Aorta (tissue), 5 donors: Measurements from ENCODE around the gene ZCCHC17. TPM values are rescaled to one million over a fixed set of nuclear protein-coding genes. Genes with fewer than 3 reads are reported as not detected.

Experiments used
- ATAC-seq: fragments of 200-7000 bp; cut with Tn5 transposase; one replicate; pipeline ENCODE4 v1.9.1; 2022; ENCODE audit warnings: moderate library complexity; ENCODE audit not compliant: low FRiP score
- DNase-seq, 2 donors: peaks; one replicate each; pipeline ENCODE4 v3.0.0-alpha.2; 2020
- H3K27ac ChIP-seq, 2 donors: one replicate each; pipeline ENCODE4 v1.5.1; 2013; ENCODE audit warnings: low read length in 2 of 2, mild to moderate bottlenecking in 2 of 2, moderate library complexity in 2 of 2, control low read depth in 1 of 2, inconsistent platforms in 1 of 2, low read depth in 1 of 2
- H3K27me3 ChIP-seq, 2 donors: one replicate each; pipeline ENCODE4 v1.6.1; 2013; ENCODE audit warnings: control low read depth in 1 of 2, low read length in 1 of 2, mild to moderate bottlenecking in 1 of 2, moderate library complexity in 1 of 2; ENCODE audit not compliant: insufficient read depth in 2 of 2, control insufficient read depth in 1 of 2
- H3K36me3 ChIP-seq, 2 donors: one replicate each; pipeline ENCODE4 v1.6.1; 2013; ENCODE audit warnings: control low read depth in 1 of 2, low read length in 1 of 2, mild to moderate bottlenecking in 1 of 2; ENCODE audit not compliant: insufficient read depth in 2 of 2, control insufficient read depth in 1 of 2
- H3K4me1 ChIP-seq, 2 donors: one replicate each; pipeline ENCODE4 v1.6.1; 2013; ENCODE audit warnings: low read length in 2 of 2, control low read depth in 1 of 2, mild to moderate bottlenecking in 1 of 2, moderate library complexity in 1 of 2; ENCODE audit not compliant: insufficient read depth in 2 of 2, control insufficient read depth in 1 of 2
- H3K4me3 ChIP-seq, 2 donors: one replicate each; pipeline ENCODE4 v1.5.1; 2013; ENCODE audit warnings: low read length in 2 of 2, control low read depth in 1 of 2, mild to moderate bottlenecking in 1 of 2
- H3K9me3 ChIP-seq: one replicate; pipeline ENCODE4 v1.6.1; 2013; ENCODE audit warnings: mild to moderate bottlenecking, low read length; ENCODE audit not compliant: control insufficient read depth
- WGBS, 2 donors: extraction: QIAGEN DNeasy Blood & Tissue Kit; methylation state at CpG; one replicate each; pipeline ENCODE4 v1.1.7; 2013; 5-methylcytosine and 5-hydroxymethylcytosine counted together
- intact Hi-C, 2 donors: fragments of 100-400 bp; cut with DNase I; formaldehyde crosslinking; loops; one replicate each; pipeline versions ENCODE4 v1.14.2 to v1.15.0; 2022
- polyA plus RNA-seq, 2 donors: library from polyadenylated mRNA; stranded (reverse); fragments of 200-250 nt; gene quantifications; one replicate each; pipeline ENCODE4 v1.2.3, GENCODE V29; 2013
- total RNA-seq, 2 donors: library from RNA; stranded (reverse); fragmentation: NEBNext Ultra II Directional; extraction: Animal tissue kit (Norgen Biotek cat#: 25700); gene quantifications; one replicate each; pipeline ENCODE4 v1.2.1, GENCODE V29; 2021
- donor health status: healthy with polysubstance abuse.
- donor health status: Bipolar disorder and iron deficiency.
- donor health status: DM: no; HTN: no; CAD: no.
- donor health status: DM: no; HTN: no; CAD: no.
- donor health status: DM: yes; HTN: yes; CAD: no.

Gene ZCCHC17
- total and polyA plus RNA-seq, 4 donors, result 17.7 to 31.7 (median 25.5) TPM

GRCh38 chr1:31370021-31370420, 73.2 kb downstream of the ZCCHC17 start:
- Histone ChIP-seq H3K27ac (no peak overlapping the region), H3K4me3 (no peak overlapping the region), H3K36me3 (peaks cover 0 to 6% of the 10 kb centered on the region in 2 donors), H3K9me3 (no peaks in the 10 kb centered on the region), H3K27me3 (no peaks in the 10 kb centered on the region), H3K4me1 (peaks cover 3 to 9% of the 10 kb centered on the region in 2 donors)
- ATAC-seq, result no peak
- no peak for DNase-seq
- intact Hi-C loops, result no loop called here
- WGBS, 2 donors, result 69 to 70% methylated on average over 2 of the region's 2 CpGs

- intact Hi-C loops, result no loop called here
- Histone ChIP-seq H3K9me3 (no peaks in the 10 kb centered on the region), H3K36me3 (peaks cover 0 to 6% of the 10 kb centered on the region in 2 donors), H3K4me1 (peaks cover 3 to 9% of the 10 kb centered on the region in 2 donors), H3K4me3 (no peak overlapping the region), H3K27me3 (no peaks in the 10 kb centered on the region), H3K27ac (no peak overlapping the region)
- no peak for DNase-seq
- 97% methylated on average over 4 of the region's 4 CpGs for WGBS, 2 donors
- ATAC-seq, result no peak
These were observed 73.7 kb downstream of the ZCCHC17 start for GRCh38 chr1:31370565-31370964.

GRCh38 chr1:31371121-31371959, 74.5 kb downstream of the ZCCHC17 start:
- WGBS, 2 donors, result 55 to 59% methylated on average over 10 of the region's 10 CpGs
- ATAC-seq (no peak), DNase-seq (peak in 1 of 2 donors; percentile 50)
- intact Hi-C loops, result no loop called here
- Histone ChIP-seq H3K27ac (peak overlapping the region in 1 of 2 donors; percentile 7), H3K9me3 (no peaks in the 10 kb centered on the region), H3K4me3 (no peak overlapping the region), H3K36me3 (peaks cover 0 to 6% of the 10 kb centered on the region in 2 donors), H3K27me3 (no peaks in the 10 kb centered on the region), H3K4me1 (peaks cover 3 to 9% of the 10 kb centered on the region in 2 donors)

DNA sequence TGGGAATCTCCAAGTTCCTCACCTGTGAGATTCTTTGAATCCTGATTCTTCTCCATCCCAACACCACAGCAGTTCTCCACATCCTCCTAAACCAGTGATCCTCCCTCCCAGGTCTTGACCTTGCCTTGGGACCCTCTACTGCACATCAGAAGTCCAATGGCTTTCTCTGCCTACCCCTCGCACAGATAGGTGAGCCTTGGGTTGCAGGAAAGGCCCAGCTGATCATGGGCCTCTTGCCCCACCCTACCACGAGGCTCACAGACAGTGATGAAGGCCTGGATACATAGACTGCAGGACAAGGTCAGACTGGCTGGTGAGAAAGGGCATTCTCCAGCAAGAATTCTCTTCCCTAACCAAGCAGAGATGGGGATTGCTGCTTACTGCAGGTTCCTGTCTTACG, 75.2 kb downstream of the ZCCHC17 start:
- DNase-seq (no peak), ATAC-seq (no peak)

GRCh38 chr1:31372751-31373055, 75.9 kb downstream of the ZCCHC17 start:
- ATAC-seq (peak; percentile 15), DNase-seq (no peak)
- intact Hi-C loops, result no loop called here
- WGBS, 2 donors, result 34 to 37% methylated on average over 10 of the region's 10 CpGs
- Histone ChIP-seq H3K36me3 (no peaks in the 10 kb centered on the region), H3K27ac (peak overlapping the region in 1 of 2 donors; percentile 89), H3K4me1 (peaks cover 3 to 9% of the 10 kb centered on the region in 2 donors), H3K9me3 (no peaks in the 10 kb centered on the region), H3K27me3 (no peaks in the 10 kb centered on the region), H3K4me3 (peak overlapping the region in 1 of 2 donors; percentile 1)

More for the DNA sequence above, 75.2 kb downstream of the ZCCHC17 start:
- Histone ChIP-seq H3K27me3 (no peaks in the 10 kb centered on the region), H3K36me3 (peaks cover 0 to 4% of the 10 kb centered on the region in 2 donors), H3K9me3 (no peaks in the 10 kb centered on the region), H3K27ac (no peak overlapping the region), H3K4me3 (no peak overlapping the region), H3K4me1 (peaks cover 3 to 9% of the 10 kb centered on the region in 2 donors)
- 81 to 82% methylated on average over 3 of the region's 3 CpGs for WGBS, 2 donors
- intact Hi-C loops, result no loop called here

DNA sequence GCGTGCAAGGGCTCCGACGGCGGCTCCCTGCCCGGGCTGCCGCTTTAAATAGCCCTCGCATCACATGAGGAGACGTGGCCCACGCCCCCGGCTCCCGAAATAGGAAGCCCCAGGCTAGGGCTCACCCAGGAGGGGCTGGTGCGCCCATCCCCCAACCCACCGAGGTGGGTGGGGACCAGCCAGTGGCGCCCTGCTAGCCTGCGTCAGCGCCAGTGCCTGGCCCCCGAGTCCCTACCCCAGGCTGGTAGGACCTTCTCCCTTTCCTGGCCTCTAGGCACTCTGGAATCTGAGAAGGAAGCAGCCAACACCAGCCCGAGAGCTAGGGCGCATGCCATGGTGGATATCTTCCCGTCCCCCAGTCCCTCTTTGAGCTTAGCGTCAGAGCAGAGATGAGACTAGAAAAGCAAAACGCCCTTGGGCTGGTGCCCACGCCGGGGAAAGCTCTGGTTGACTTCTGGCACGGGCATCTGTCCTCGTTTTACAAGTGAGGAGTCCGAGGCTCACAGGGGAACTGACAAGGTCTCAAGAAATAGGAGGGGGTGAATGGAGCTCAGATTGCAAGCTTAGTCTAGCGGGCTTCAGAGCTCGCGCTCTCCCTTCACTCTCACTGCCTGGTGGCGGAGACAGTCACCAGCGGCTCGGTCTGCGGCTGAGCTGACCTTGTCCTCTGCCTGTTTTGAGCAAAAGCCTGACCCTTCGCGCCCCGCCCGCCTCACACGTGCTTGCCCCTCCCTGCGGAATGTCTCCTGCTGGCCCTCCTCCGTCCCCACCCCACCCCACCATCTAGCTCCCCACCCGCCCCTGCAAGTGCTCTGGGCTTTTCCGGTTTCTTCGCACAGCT, 76.4 kb downstream of the ZCCHC17 start, which contains the start of gene FABP3:
FABP3 (minus strand) TSS at position 21 of the 841 bp plus-strand sequence. CDS start 62 bp downstream, outside the sequence.
- peaks cover 3 to 9% of the 10 kb centered on the region in 2 donors for H3K4me1 ChIP-seq
- 0 to 1% methylated on average over 42 to 44 of the region's 44 CpGs for WGBS, 2 donors

DNA sequence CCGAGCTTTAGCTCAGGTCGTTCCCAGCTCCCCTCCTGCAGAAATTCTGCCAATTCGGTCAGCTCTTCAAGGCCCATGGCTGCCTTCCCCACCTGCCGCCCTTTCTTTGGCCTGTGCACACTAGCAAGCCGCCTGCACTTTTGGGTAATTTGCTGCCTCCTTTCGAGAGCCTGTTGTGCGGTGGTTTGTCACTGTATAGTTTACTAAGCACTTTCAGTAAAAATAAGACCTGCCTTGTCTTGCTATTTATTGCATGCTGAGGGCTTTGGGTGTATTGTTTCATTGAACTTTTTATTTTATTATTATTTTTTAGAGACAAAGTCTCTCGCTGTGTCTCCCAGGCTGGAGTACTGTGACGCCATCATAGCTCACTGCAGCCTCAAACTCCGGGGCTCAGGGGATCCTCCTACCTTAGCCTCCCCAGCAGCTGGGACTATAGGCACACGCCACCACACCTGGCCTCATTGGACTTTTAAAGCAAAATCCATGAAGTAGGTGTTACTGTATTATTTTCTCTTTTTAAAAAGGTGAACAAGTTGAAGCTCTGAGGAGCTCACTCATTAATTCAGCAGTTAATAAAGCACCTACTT, 77.2 kb downstream of the ZCCHC17 start:
- H3K9me3 ChIP-seq, result no peaks in the 10 kb centered on the region
- WGBS, 2 donors, result 27 to 31% methylated on average over 11 of the region's 11 CpGs
- peaks cover 3 to 9% of the 10 kb centered on the region in 2 donors for H3K4me1 ChIP-seq
- intact Hi-C loops, result no loop called here
- H3K36me3 ChIP-seq, result no peaks in the 10 kb centered on the region
- H3K27me3 ChIP-seq, result no peaks in the 10 kb centered on the region
- ATAC-seq (no peak), DNase-seq (no peak)
- no peak overlapping the region for H3K4me3 ChIP-seq
- peak overlapping the region; percentile 25 to 73 for H3K27ac ChIP-seq

More for the DNA sequence above, 76.4 kb downstream of the ZCCHC17 start, which contains the start of gene FABP3:
- Histone ChIP-seq H3K9me3 (no peaks in the 10 kb centered on the region), H3K36me3 (no peaks in the 10 kb centered on the region), H3K27ac (peak within 1 kb of the TSS; percentile 25 to 89), H3K27me3 (no peaks in the 10 kb centered on the region), H3K4me3 (peak within 1 kb of the TSS in 1 of 2 donors; percentile 16)
- intact Hi-C loops, result no loop called here
- DNase-seq (peak; percentile 87 to 93), ATAC-seq (peak; percentile 88)

DNA sequence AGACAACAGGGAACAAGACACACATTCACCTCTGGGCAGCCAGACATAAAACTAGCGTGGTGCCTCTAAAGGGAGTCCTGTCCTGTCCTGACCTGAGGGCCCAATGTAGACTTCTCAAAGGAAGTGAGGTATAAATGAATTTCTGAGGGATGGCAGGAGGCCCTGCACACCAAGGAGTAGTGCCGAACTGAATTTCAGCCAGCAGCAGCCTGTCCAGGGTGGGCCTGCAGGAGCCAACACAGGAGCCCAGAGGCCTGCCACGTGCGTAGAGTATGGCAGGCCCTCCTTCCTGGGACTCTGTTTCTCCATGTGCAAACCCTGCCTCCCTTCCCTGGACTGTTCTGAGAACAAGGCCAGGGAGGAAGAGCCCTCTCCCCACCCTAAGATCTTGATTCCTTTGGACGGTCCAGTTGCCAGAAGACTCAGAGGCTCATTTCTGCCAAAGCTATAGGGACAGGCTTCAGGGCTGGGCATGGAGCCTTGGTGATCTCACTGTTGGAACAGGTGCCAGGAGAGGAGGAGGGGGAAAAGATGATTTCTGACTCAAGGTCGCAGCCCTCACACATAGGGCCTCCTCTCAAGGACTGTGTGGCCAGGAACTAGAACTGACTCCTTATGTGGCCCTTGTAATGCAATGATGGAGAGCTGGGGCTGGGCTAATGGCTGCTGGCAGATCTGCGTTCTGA, 77.8 kb downstream of the ZCCHC17 start:
- Histone ChIP-seq H3K36me3 (no peaks in the 10 kb centered on the region), H3K9me3 (no peaks in the 10 kb centered on the region), H3K4me3 (no peak overlapping the region), H3K27ac (peak overlapping the region; percentile 25 to 73), H3K4me1 (peaks cover 3 to 6% of the 10 kb centered on the region in 2 donors), H3K27me3 (no peaks in the 10 kb centered on the region)
- DNase-seq (peak; percentile 73 to 84), ATAC-seq (peak; percentile 41)
- intact Hi-C loops, result no loop called here
- WGBS, 2 donors, result 11 to 17% methylated on average over 7 of the region's 7 CpGs
